DOHH2 (cell line): Measurements from ENCODE around the gene UTS2B.

Experiments used
- CTCF ChIP-seq: fragments of 200-600 bp; sonication (generic); IDR thresholded peaks from one replicate; pipeline ENCODE4 v1.5.1; 2014; ENCODE audit warnings: antibody characterized with exemption, mild to moderate bottlenecking, low read depth, low read length; ENCODE audit not compliant: poor library complexity, severe bottlenecking
- EZH2phosphoT487 ChIP-seq: fragments of 200-600 bp; sonication (generic); IDR thresholded peaks from 2 replicates; pipeline ENCODE4 v1.6.1; 2017; ENCODE audit warnings: borderline replicate concordance, mild to moderate bottlenecking, antibody characterized with exemption, low read length, moderate library complexity, mixed read lengths

- TF ChIP-seq CTCF (no peak), EZH2phosphoT487 (no peak)
Observed at GRCh38 chr3:191221638-191222037, 108.7 kb downstream of the UTS2B start.
